DMS153 treated with DMSO at 0.1 percent for 48 hours (cell line): ENCODE measurements around the gene AVPR2.

Experiments used
- DNase-seq: peaks from one replicate; lab custom pipeline; 2025; ENCODE audit not compliant: unreplicated experiment; lab: John Stamatoyannopoulos, UW

AVPR2 gene

GRCh38 chrX:153884590-153884989 is 19.9 kb upstream of the AVPR2 start:
- DNase-seq: no peak

DNA sequence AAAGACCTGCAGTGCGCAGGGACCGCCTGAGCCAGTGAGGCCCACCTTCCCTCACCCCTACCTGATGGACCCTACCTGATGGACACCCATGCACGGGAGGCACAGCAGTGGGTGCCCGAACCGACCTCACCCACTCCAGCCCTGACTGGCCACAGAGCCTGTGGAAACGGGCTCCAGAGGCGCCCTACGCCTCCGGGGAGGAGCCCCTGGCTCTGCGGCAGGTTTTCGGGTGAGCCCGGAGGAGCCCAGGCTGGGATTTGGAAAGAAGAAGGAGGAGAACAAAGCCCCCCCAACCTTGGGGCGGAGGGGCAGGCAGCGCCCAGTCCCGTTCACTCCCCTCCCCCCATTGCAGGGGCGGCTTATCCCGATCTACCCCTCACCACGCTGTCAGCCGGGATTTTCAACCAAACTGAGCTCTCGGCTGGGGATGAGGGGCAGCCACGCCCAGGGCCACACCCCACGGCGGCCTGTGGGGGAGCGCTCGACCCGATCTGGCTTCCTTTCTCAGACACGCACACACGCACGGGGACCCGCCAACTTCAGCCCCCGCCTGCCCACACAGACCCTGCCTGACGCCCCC is 19.2 kb upstream of the AVPR2 start:
- DNase-seq: no peak

DNA sequence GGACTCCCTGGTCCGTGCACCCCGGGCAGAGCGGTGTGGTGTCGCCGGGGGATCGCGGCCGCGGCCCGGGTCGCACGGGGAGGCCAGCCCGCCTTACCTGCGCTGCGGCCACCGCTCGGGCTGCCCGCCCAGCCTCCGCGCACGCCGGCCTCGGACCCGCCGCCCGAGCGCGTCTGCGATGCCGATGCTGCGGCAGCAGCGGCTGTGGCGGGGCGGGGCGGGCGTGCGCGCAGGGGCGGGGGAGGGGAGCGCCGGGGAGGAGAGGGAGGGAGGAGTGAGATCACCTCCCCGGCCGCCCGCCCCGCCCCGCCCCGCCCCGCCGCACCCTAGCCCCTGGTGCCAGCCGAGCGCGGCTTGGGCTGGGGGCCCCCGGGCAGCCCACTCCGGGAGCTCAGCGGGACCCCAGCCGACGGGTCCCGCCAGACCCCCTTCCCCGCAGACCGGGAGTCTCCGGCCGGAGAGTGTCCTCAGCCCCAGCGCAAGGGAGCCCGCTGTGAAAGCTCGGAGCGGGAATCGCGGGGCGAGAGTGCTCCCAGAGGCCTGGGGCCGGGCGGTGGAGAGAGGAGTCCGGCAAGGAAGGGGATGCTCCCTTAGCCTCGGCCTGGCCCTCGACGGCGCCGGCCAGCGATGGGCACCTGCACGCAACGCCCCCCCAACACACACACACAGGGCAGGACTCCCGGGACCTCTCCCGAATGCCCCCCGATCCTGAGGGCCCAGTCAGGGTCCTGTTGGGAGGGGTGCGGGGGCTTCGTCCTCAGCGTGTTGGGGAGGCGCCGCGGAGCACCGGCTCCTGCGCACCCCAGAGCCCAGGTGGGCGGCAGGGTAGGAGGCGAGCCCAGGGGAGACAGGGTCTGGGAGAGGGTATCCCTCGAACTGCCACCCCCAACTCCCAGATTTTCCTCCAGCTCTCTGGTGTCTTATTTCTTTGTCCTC is 18.2 kb upstream of the AVPR2 start, which contains the start of gene L1CAM:
Gene L1CAM, minus strand, starts transcription at position 206 of the 936 bp plus-strand sequence. CDS start 10,337 bp downstream, outside the sequence.
- DNase-seq: no peak

DNA sequence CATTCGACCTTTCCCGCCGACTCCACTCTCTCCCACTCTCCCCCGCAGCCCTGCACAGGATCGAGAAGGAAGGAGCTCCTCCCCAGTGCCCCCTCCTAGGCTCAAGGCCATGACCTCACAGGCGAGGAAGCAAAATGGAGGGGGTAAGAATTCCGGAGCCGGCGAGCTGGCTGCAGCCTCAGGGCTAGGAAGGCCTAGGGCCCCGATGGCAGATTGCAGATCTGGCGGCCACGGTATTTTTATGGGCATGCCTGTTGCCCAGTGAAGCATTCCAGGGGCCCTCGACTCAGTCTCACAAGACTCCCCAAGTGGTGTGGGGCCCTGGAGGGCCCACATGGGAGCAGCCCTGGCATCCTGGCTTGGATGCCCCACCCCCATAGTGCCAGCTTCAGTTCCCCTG is 17.6 kb upstream of the AVPR2 start:
- no peak for DNase-seq

DNA sequence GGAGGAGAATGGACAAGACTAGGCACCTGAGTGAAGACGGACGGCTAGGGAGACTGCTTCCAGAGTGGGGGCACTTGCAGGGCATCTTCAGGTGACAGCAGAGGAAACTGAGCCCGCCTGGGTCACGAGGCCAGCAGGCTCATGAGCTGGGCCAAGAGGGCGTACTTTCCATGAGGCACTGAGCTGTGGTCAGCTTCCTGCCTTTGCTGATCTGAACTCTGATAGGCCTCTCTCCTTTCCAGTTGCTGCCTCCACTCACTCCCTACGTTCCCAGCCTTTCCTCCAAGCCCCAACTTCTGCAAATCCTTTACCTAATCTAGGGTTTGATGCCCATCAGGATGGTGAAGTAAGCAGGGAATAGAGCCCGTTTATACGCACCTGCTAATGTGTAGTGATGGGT is 17.1 kb upstream of the AVPR2 start:
- DNase-seq: no peak

DNA sequence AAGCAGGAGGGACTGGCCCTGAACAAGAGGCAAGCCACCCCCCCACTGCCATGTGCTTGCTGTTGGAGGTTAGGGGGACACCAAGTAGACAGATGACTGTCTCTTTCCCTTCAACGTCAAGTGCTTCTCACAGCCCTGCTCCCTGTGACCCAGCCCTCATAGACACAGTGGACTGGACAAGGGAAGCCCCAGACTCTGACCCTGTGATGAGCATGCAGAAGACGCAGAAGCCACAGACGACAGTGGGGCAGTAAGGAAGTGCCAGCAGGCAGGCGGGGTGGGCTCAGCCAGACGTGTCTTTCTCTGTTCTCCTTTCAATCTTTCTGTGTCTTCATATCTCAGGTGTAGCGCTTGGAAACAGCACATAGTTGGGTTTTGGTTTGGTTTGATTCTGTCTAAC is 16.1 kb upstream of the AVPR2 start:
- DNase-seq: no peak

GRCh38 chrX:153889123-153889522 is 15.3 kb upstream of the AVPR2 start:
- peak; percentile 44 for DNase-seq

- DNase-seq: no peak
These were observed 6.6 kb upstream of the AVPR2 start for GRCh38 chrX:153897899-153898298.

GRCh38 chrX:153900831-153901752 is 3.4 kb upstream of the AVPR2 start:
- peak; percentile 60 for DNase-seq

GRCh38 chrX:153901753-153902140 is 2.7 kb upstream of the AVPR2 start:
- DNase-seq: no peak

GRCh38 chrX:153902385-153902784 is 2.1 kb upstream of the AVPR2 start:
- no peak for DNase-seq

DNA sequence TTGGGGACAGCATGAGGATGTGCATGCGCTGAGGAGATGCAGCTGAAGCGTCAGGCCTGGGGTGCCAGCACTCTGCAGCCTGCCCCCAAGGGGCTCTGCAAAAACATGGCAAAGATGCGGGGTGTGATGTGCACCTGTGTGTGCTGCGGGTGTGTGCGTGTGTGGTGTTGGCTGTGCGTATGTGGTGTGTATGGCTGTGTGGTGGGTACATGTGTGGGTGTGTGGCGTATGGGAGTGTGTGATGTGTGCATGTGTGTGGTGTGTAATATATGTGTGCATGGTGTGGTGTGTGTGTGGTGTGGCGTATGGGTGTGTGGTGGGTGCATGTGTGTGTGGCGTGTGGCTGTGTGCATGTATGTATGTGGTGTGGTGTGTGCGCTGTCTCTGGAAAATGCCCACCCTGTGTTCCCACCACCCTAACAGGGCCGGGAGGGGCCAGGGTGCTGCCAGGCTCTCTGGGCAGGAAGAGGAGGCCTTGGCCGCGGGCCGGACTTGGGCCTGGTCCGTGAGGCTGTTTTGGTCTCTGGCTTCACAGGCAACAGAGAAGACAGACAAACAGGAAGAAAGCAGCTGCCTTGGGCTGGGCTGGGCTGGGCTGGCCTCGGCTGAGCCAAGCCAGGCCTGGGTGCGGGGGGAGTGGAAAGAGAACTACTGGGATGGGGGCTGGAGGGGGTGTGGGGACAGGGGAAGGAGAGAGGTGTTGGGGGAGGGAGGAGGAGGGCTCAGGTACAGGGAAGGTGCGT is 1.1 kb upstream of the AVPR2 start:
- no peak for DNase-seq

- DNase-seq: no peak
These were observed 1.1 kb downstream of the AVPR2 start for GRCh38 chrX:153905481-153906095.

DNA sequence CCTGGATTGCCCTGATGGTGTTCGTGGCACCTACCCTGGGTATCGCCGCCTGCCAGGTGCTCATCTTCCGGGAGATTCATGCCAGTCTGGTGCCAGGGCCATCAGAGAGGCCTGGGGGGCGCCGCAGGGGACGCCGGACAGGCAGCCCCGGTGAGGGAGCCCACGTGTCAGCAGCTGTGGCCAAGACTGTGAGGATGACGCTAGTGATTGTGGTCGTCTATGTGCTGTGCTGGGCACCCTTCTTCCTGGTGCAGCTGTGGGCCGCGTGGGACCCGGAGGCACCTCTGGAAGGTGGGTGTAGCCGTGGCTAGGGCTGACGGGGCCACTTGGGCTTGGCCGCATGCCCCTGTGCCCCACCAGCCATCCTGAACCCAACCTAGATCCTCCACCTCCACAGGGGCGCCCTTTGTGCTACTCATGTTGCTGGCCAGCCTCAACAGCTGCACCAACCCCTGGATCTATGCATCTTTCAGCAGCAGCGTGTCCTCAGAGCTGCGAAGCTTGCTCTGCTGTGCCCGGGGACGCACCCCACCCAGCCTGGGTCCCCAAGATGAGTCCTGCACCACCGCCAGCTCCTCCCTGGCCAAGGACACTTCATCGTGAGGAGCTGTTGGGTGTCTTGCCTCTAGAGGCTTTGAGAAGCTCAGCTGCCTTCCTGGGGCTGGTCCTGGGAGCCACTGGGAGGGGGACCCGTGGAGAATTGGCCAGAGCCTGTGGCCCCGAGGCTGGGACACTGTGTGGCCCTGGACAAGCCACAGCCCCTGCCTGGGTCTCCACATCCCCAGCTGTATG is 1.8 kb downstream of the AVPR2 start:
- DNase-seq: no peak

DNA sequence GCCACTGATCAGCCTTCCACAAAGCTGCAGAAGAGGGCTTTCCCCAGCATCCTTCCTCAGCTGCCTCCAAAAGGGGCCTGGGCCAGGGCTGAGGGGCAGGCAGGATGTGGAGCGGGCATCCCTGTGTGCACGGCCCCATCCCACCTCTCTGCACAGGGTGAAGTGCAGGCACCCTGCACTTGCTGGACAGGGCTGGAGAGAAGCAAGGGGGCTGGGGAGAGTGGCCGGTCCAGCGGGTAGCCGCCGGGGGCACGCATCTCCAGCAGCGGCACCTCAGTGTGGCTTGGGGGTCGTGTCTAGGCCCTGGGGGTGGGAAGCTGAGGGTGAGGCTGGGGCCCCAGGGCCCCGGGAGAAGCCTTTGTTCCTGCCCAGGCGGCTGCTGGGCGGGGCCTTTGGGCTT is 3.0 kb downstream of the AVPR2 start:
- no peak for DNase-seq

DNA sequence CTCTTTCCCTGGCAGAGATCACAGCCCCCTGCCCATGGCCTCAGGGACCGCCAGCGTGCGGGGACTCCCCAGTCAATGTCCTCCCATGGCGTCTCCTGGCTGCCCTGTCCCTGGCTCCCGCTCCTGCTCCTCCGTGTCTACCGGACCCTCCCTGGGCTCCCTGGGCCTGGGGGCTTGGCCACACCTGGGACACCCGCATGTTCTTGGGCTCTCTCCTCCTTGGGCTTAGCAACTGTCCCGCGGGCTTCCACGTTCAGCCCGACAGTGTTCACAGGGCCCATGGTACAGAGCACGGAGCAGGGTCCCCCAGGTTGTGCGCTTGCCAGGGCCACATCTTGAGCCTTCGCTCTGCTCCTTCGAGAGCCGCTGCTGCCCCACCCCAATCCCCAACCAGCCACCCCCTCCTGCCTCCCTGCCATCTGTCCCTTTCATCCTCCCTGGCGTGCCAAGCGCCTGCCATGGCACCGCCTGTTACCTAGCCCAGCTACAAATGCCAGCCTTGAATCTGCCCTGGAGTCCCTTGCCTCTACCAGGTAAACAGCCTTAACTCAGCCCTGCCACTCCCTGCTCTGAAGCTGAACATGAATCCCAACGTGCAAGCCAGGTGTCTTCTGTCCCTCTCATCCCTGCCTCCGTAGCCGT is 3.9 kb downstream of the AVPR2 start:
- no peak for DNase-seq

- DNase-seq: no peak
These were observed 4.8 kb downstream of the AVPR2 start for GRCh38 chrX:153909024-153909979.

DNA sequence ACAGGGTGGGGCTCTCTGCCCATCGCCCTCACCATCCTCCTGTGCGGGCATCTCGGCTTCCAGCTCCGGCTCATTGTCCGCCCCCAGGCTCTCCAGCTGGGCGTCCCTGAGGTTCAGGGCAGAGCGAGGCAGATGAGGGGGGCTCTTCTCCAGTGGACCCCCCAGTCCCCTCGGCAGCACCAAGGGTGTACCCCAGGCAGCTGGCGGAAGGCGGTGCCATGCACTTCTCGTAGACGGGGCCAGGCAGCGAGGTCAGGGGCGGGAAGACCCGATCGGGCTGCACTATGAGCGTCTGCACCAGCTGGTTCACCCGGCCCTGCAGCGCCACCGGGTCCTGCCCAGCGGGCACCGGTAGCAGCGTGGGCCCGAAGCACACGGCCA is 5.5 kb downstream of the AVPR2 start:
- no peak for DNase-seq
